Measurements from ENCODE around the gene NECTIN1.

NECTIN1 gene

GRCh38 chr11:119589001-119589400, 140.0 kb downstream of the NECTIN1 start:
- H3K36me3 ChIP-seq (ENCODE audit: control insufficient read depth, low read length) = no peaks in the 10 kb centered on the region
- no peaks in the 10 kb centered on the region for H4K20me1 ChIP-seq (ENCODE audit: control insufficient read depth, insufficient read depth, low read depth, low read length)
- H3K79me2 ChIP-seq (ENCODE audit: control insufficient read depth, low read length) = no peaks in the 10 kb centered on the region
- H3K4me2 ChIP-seq (ENCODE audit: low read length) = no peak overlapping the region
- no peak overlapping the region for H3K4me3 ChIP-seq (ENCODE audit: low read length)
- TF ChIP-seq EZH2phosphoT487 (IDR thresholded peaks at IDR 0.05; ENCODE audit: borderline replicate concordance, low read length) = no peak
- TF ChIP-seq CTCF (IDR thresholded peaks at IDR 0.05; ENCODE audit: low read depth, low read length, poor library complexity, severe bottlenecking) = no peak
- no peaks in the 10 kb centered on the region for H3K9me3 ChIP-seq (ENCODE audit: control insufficient read depth, insufficient read depth, low read length)
- no peaks in the 10 kb centered on the region for H3F3A ChIP-seq (ENCODE audit: control insufficient read depth, insufficient read depth)
- H3K27ac ChIP-seq (ENCODE audit: low read depth, low read length) = no peak overlapping the region
- H3K4me1 ChIP-seq (ENCODE audit: control insufficient read depth, low read length) = no peaks in the 10 kb centered on the region
- no peaks in the 10 kb centered on the region for H3K9me2 ChIP-seq (replicated peaks; ENCODE audit: control insufficient read depth, low read length)
- peaks cover 25% of the 10 kb centered on the region for H3K27me3 ChIP-seq (ENCODE audit: control insufficient read depth, low read length)

Data from DOHH2 (cell line).